ENCODE measurements around the gene CLPTM1. TPM values are rescaled to one million over a fixed set of nuclear protein-coding genes. Genes with fewer than 3 reads are reported as not detected.
A peak's percentile ranks its signal among the peaks of the same experiment; 100 is the strongest.

CLPTM1 gene
- total RNA-seq, 2 donors from 2014 or later, result 82.7 to 94.4 TPM

GRCh38 chr19:45040059-45040771, 85.0 kb downstream of the CLPTM1 start:
- H3K9ac ChIP-seq (ENCODE audit: extremely low read depth, low read length, poor library complexity, severe bottlenecking), result no peak overlapping the region
- H3K4me1 ChIP-seq (ENCODE audit: control insufficient read depth, insufficient read depth, low read length), result no peaks in the 10 kb centered on the region
- DNase-seq, result no peak
- Mint-ChIP-seq H3K27ac (no peak overlapping the region), H3K9me3 (no peaks in the 10 kb centered on the region), H3K4me3 (peak overlapping the region; percentile 98), H3K27me3 (ENCODE audit: insufficient read depth) (no peaks in the 10 kb centered on the region), H3K4me1 (peaks cover 8% of the 10 kb centered on the region), H3K36me3 (ENCODE audit: low read depth) (peaks cover 36% of the 10 kb centered on the region)
- TF ChIP-seq CTCF (conservative IDR thresholded peaks at IDR 0.05), result no peak
- WGBS, 2 experiments (ENCODE audit: insufficient coverage in 1 of 2, insufficient read length in 1 of 2), result 92 to 93% methylated on average over 16 to 19 of the region's 19 CpGs
- H3K9me3 ChIP-seq (ENCODE audit: control insufficient read depth, low read length), result no peaks in the 10 kb centered on the region
- H3K4me3 ChIP-seq (ENCODE audit: low read length), result peak overlapping the region; percentile 81
- peaks cover 60% of the 10 kb centered on the region for H3K36me3 ChIP-seq (ENCODE audit: control insufficient read depth, insufficient read depth, low read length)
- H3K27ac ChIP-seq (ENCODE audit: low read depth, low read length), result no peak overlapping the region
- H3K27me3 ChIP-seq (ENCODE audit: control insufficient read depth, insufficient read depth, low read length, poor library complexity, severe bottlenecking), result no peaks in the 10 kb centered on the region

- H3K27ac Mint-ChIP-seq, result no peak overlapping the region
Observed at GRCh38 chr19:45041125-45041524, 85.9 kb downstream of the CLPTM1 start.

More at GRCh38 chr19:45041125-45041524, 85.9 kb downstream of the CLPTM1 start:
- H3K4me1 ChIP-seq (ENCODE audit: control insufficient read depth, insufficient read depth, low read length), result no peaks in the 10 kb centered on the region
- TF ChIP-seq CTCF (conservative IDR thresholded peaks at IDR 0.05), result no peak
- WGBS, 2 experiments (ENCODE audit: insufficient coverage in 1 of 2, insufficient read length in 1 of 2), result 84 to 93% methylated on average over 5 to 6 of the region's 6 CpGs
- H3K4me1 Mint-ChIP-seq, result peaks cover 8% of the 10 kb centered on the region
- H3K9me3 Mint-ChIP-seq, result no peaks in the 10 kb centered on the region
- no peak overlapping the region for H3K27ac ChIP-seq (ENCODE audit: low read depth, low read length)
- H3K4me3 ChIP-seq (ENCODE audit: low read length), result no peak overlapping the region
- H3K9me3 ChIP-seq (ENCODE audit: control insufficient read depth, low read length), result no peaks in the 10 kb centered on the region
- no peak for DNase-seq
- no peaks in the 10 kb centered on the region for H3K27me3 ChIP-seq (ENCODE audit: control insufficient read depth, insufficient read depth, low read length, poor library complexity, severe bottlenecking)
- peaks cover 36% of the 10 kb centered on the region for H3K36me3 Mint-ChIP-seq (ENCODE audit: low read depth)
- peaks cover 58% of the 10 kb centered on the region for H3K36me3 ChIP-seq (ENCODE audit: control insufficient read depth, insufficient read depth, low read length)
- no peak overlapping the region for H3K9ac ChIP-seq (ENCODE audit: extremely low read depth, low read length, poor library complexity, severe bottlenecking)
- no peaks in the 10 kb centered on the region for H3K27me3 Mint-ChIP-seq (ENCODE audit: insufficient read depth)
- no peak overlapping the region for H3K4me3 Mint-ChIP-seq

Other genes starting within 250 kb of the CLPTM1 start
- gene BCL3, start 206.7 kb upstream of the CLPTM1 start, total RNA-seq, result 1 to 10 TPM; 1.8 to 6.2 TPM
- 10 to 100 TPM in 1 of 2 donors, 1 to 10 TPM in 1; 6.6 to 15.5 TPM for gene CBLC, start 177.5 kb upstream of the CLPTM1 start, total RNA-seq
- 10 to 100 TPM; 62.9 to 64.0 TPM for gene BCAM, start 146.3 kb upstream of the CLPTM1 start, total RNA-seq
- gene NECTIN2, start 109.1 kb upstream of the CLPTM1 start, total RNA-seq, result 100 to 1,000 TPM; 248 to 260 TPM
- 10 to 100 TPM; 88.1 to 93.8 TPM for gene TOMM40, start 64.1 kb upstream of the CLPTM1 start, total RNA-seq
- gene APOE, start 49.6 kb upstream of the CLPTM1 start, total RNA-seq, result 1,000 to 10,000 TPM; 2,216 to 2,598 TPM
- gene APOC1, start 40.8 kb upstream of the CLPTM1 start, total RNA-seq, result 1,000 to 10,000 TPM in 1 of 2 donors, 100 to 1,000 TPM in 1; 914 to 1,040 TPM
- not detected for gene APOC4, start 13.1 kb upstream of the CLPTM1 start, total RNA-seq
- under 1 TPM in 1 of 2 donors, not detected in 1; 0.70 TPM for gene APOC2, start 9.3 kb upstream of the CLPTM1 start, total RNA-seq
- 10 to 100 TPM in 1 of 2 donors, 1 to 10 TPM in 1; 9.5 to 14.5 TPM for gene RELB, start 46.1 kb downstream of the CLPTM1 start, total RNA-seq
- gene CLASRP, start 83.7 kb downstream of the CLPTM1 start, total RNA-seq, result 10 to 100 TPM; 67.1 to 90.3 TPM
- 1 to 10 TPM; 2.1 to 8.5 TPM for gene ZNF296, start 121.1 kb downstream of the CLPTM1 start, total RNA-seq
- gene GEMIN7, start 123.9 kb downstream of the CLPTM1 start, total RNA-seq, result 10 to 100 TPM; 56.3 to 56.6 TPM
- 10 to 100 TPM; 23.6 to 32.5 TPM for gene PPP1R37, start 137.8 kb downstream of the CLPTM1 start, total RNA-seq
- under 1 TPM; 0.15 to 0.22 TPM for gene NKPD1, start 205.6 kb downstream of the CLPTM1 start, total RNA-seq
- gene TRAPPC6A, start 222.9 kb downstream of the CLPTM1 start, total RNA-seq, result 10 to 100 TPM; 56.6 to 79.1 TPM
- 10 to 100 TPM in 1 of 2 donors, 1 to 10 TPM in 1; 9.4 to 11.3 TPM for gene BLOC1S3, start 223.4 kb downstream of the CLPTM1 start, total RNA-seq

All from endodermal cell (in vitro differentiated cells).